ENCODE results near the gene UXS1.
"Not testable (repeated sequence)": the region's sequence is repeated elsewhere in the genome, so short reads cannot be mapped to it uniquely, and the experiment has no call there.

UXS1 gene

GRCh38 chr2:106140913-106141312, 53.2 kb downstream of the UXS1 start:
- DNase-seq (ENCODE audit: insufficient read length, low spot score) (no peak), FAIRE-seq (no peak)
- TF ChIP-seq POLR2A (IDR thresholded peaks at IDR 0.05; ENCODE audit: low read depth, low read length) = no peak

- FAIRE-seq (no peak), DNase-seq (ENCODE audit: insufficient read length, low spot score) (no peak)
- no peak for TF ChIP-seq POLR2A (IDR thresholded peaks at IDR 0.05; ENCODE audit: low read depth, low read length)
Observed at GRCh38 chr2:106140113-106140512, 54.0 kb downstream of the UXS1 start.

GRCh38 chr2:106139238-106139935, 54.7 kb downstream of the UXS1 start:
- no peak for DNase-seq (ENCODE audit: insufficient read length, low spot score)
- TF ChIP-seq POLR2A (IDR thresholded peaks at IDR 0.05; ENCODE audit: low read depth, low read length) = no peak
- FAIRE-seq = no peak

GRCh38 chr2:106138543-106139237, 55.4 kb downstream of the UXS1 start:
- DNase-seq (ENCODE audit: insufficient read length, low spot score) = no peak
- FAIRE-seq = no peak
- TF ChIP-seq POLR2A (IDR thresholded peaks at IDR 0.05; ENCODE audit: low read depth, low read length) = no peak

GRCh38 chr2:106137731-106138521, 56.2 kb downstream of the UXS1 start:
- FAIRE-seq = no peak
- no peak for TF ChIP-seq POLR2A (IDR thresholded peaks at IDR 0.05; ENCODE audit: low read depth, low read length)
- DNase-seq (ENCODE audit: insufficient read length, low spot score) = no peak

GRCh38 chr2:106131192-106131591, 62.9 kb downstream of the UXS1 start:
- not testable (repeated sequence) for FAIRE-seq; DNase-seq (ENCODE audit: insufficient read length, low spot score)

- no peak for DNase-seq (ENCODE audit: insufficient read length, low spot score)
- TF ChIP-seq POLR2A (IDR thresholded peaks at IDR 0.05; ENCODE audit: low read depth, low read length) = no peak
- FAIRE-seq = no peak
Observed at GRCh38 chr2:106130251-106130998, 63.7 kb downstream of the UXS1 start.

- FAIRE-seq (no peak), DNase-seq (ENCODE audit: insufficient read length, low spot score) (no peak)
- TF ChIP-seq POLR2A (IDR thresholded peaks at IDR 0.05; ENCODE audit: low read depth, low read length) = no peak
Observed at GRCh38 chr2:106129592-106129991, 64.5 kb downstream of the UXS1 start.

- no peak for DNase-seq (ENCODE audit: insufficient read length, low spot score)
- no peak for TF ChIP-seq POLR2A (IDR thresholded peaks at IDR 0.05; ENCODE audit: low read depth, low read length)
- FAIRE-seq = no peak
Observed at GRCh38 chr2:106129150-106129549, 65.0 kb downstream of the UXS1 start.

GRCh38 chr2:106127776-106128268, 66.3 kb downstream of the UXS1 start:
- no peak for TF ChIP-seq POLR2A (IDR thresholded peaks at IDR 0.05; ENCODE audit: low read depth, low read length)
- DNase-seq (ENCODE audit: insufficient read length, low spot score) (no peak), FAIRE-seq (no peak)

GRCh38 chr2:106127282-106127771, 66.8 kb downstream of the UXS1 start:
- DNase-seq (ENCODE audit: insufficient read length, low spot score) (no peak), FAIRE-seq (no peak)
- TF ChIP-seq POLR2A (IDR thresholded peaks at IDR 0.05; ENCODE audit: low read depth, low read length) = no peak

- FAIRE-seq (no peak), DNase-seq (ENCODE audit: insufficient read length, low spot score) (no peak)
- TF ChIP-seq POLR2A (IDR thresholded peaks at IDR 0.05; ENCODE audit: low read depth, low read length) = no peak
Observed at GRCh38 chr2:106126705-106127281, 67.3 kb downstream of the UXS1 start.

GRCh38 chr2:106126295-106126694, 67.8 kb downstream of the UXS1 start:
- no peak for FAIRE-seq
- no peak for TF ChIP-seq POLR2A (IDR thresholded peaks at IDR 0.05; ENCODE audit: low read depth, low read length)
- DNase-seq (ENCODE audit: insufficient read length, low spot score) = no peak

Measured in H54 (cell line).